Measurements from ENCODE around the gene UHRF2. TPM values are rescaled to one million over a fixed set of nuclear protein-coding genes. Genes with fewer than 3 reads are reported as not detected.

UHRF2 gene, protein sequence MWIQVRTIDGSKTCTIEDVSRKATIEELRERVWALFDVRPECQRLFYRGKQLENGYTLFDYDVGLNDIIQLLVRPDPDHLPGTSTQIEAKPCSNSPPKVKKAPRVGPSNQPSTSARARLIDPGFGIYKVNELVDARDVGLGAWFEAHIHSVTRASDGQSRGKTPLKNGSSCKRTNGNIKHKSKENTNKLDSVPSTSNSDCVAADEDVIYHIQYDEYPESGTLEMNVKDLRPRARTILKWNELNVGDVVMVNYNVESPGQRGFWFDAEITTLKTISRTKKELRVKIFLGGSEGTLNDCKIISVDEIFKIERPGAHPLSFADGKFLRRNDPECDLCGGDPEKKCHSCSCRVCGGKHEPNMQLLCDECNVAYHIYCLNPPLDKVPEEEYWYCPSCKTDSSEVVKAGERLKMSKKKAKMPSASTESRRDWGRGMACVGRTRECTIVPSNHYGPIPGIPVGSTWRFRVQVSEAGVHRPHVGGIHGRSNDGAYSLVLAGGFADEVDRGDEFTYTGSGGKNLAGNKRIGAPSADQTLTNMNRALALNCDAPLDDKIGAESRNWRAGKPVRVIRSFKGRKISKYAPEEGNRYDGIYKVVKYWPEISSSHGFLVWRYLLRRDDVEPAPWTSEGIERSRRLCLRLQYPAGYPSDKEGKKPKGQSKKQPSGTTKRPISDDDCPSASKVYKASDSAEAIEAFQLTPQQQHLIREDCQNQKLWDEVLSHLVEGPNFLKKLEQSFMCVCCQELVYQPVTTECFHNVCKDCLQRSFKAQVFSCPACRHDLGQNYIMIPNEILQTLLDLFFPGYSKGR
- 24.1 and 39.6 TPM in 2 replicates for polyA plus RNA-seq (2012; rRNA removed)
- 16.2 and 21.1 TPM in 2 replicates for polyA plus RNA-seq (2012; cell fraction: cytosol; rRNA removed)
- 62.0 and 95.8 TPM in 2 replicates for polyA plus RNA-seq (2012; cell fraction: nucleus; rRNA removed)

DNA sequence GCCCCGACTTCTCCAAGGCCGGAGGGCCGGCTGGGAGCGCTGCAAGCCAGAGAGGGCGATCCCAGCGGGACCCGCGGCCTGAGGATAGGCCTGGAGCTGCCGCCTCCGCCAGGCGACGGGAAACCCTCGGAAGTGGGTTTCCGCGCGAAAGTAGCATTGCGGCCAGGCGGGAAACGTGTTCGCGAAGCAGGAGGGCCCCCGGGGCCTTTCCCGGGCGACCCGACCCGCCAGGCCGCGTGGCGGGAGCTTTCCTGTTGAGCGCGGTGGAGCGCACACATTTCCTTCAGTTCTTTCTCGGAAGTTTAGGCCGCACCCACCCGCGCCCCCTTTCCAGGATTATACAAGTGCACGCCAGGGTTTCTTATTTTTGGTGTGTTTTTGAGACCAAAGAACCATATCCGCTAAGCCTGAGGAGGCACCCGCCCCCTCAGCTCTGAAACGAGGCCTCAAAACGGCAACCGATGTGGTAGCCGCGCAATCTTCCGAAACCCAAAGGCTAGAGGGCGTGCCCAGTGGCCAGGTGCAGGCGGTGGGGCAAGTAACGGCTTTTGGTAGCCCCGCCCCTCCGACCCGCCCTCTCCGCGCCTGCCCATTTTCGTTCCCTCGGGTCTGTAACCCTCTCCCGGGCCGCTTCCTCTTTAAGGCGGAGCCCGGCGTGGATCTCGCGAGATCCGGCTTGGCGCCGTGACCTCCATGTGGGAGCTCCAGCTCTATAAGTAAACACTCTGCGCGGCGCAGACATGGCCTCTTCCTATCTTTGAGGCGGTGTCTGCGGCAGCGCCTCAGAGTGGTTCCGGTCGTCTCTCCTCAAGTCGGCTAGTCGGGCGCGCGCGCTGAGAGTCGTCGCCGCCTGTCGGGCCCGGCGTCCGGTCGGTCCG, at the start of gene UHRF2:
UHRF2 (plus strand) TSS at position 713 of the 878 bp plus-strand sequence. CDS start 292 bp downstream, outside the sequence.
- H3K27ac ChIP-seq (ENCODE audit: low read depth in 2 of 2, low read length in 1 of 2) = peak within 1 kb of the TSS; percentile 73 to 77
- WGBS (ENCODE audit: low lambda C conversion rate) = 33% methylated on average over 37 of the region's 88 CpGs
- peaks cover 3 to 11% of the 10 kb centered on the region in 2 experiments for H3K36me3 ChIP-seq (replicated peaks in 1 of 2; ENCODE audit: control insufficient read depth in 1 of 2, insufficient read depth in 2 of 2, low read length in 1 of 2)
- H3K4me1 ChIP-seq (ENCODE audit: control insufficient read depth in 1 of 2, insufficient read depth in 2 of 2, low read depth in 1 of 2, low read length in 1 of 2) = peaks cover 8% of the 10 kb centered on the region in 2 experiments; a peak in 3 of 4 replicates
- H4K20me1 ChIP-seq (ENCODE audit: insufficient read depth) = peaks cover 33% of the 10 kb centered on the region
- H3K4me2 ChIP-seq = peak within 1 kb of the TSS; percentile 94
- CTCF ChIA-PET = interaction anchor here (0.9 to 2.5 kb wide), 6 partner anchors 10 to 155 kb away, joined by 3 to 10 read pairs (median 4); no protein-coding TSS in a partner anchor
- peak within 1 kb of the TSS; percentile 100 for H2AFZ ChIP-seq (ENCODE audit: low read depth)
- no peaks in the 10 kb centered on the region for H3K9me2 ChIP-seq
- POLR2A ChIA-PET = interaction anchor here (0.7 to 1.5 kb wide), 6 partner anchors 12 to 591 kb away, joined by 3 to 6 read pairs (median 4); a partner anchor contains a TSS
- H3K79me2 ChIP-seq (ENCODE audit: insufficient read depth) = peaks cover 47% of the 10 kb centered on the region
- H3K27me3 ChIP-seq (ENCODE audit: insufficient read depth) = no peaks in the 10 kb centered on the region
- no peaks in the 10 kb centered on the region for H3K9me3 ChIP-seq
- DNase-seq = peak; percentile 98
- peak within 1 kb of the TSS; percentile 95 for H3K9ac ChIP-seq
- H3K4me3 ChIP-seq (ENCODE audit: low read depth in 2 of 2, low read length in 1 of 2) = peak within 1 kb of the TSS; percentile 95 to 96
- H3F3A ChIP-seq (replicated peaks; ENCODE audit: insufficient read depth) = peaks cover 24% of the 10 kb centered on the region
- TF ChIP-seq, protein P1, sequence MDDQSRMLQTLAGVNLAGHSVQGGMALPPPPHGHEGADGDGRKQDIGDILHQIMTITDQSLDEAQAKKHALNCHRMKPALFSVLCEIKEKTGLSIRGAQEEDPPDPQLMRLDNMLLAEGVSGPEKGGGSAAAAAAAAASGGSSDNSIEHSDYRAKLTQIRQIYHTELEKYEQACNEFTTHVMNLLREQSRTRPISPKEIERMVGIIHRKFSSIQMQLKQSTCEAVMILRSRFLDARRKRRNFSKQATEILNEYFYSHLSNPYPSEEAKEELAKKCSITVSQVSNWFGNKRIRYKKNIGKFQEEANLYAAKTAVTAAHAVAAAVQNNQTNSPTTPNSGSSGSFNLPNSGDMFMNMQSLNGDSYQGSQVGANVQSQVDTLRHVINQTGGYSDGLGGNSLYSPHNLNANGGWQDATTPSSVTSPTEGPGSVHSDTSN (IDR thresholded peaks at IDR 0.05) = no peak
- no peak for TF ChIP-seq RXRA (IDR thresholded peaks at IDR 0.05; ENCODE audit: borderline replicate concordance, low read depth)
- TF ChIP-seq RFX5 (IDR thresholded peaks at IDR 0.05; ENCODE audit: low read length) = no peak
- TF ChIP-seq GABPA (IDR thresholded peaks at IDR 0.05; ENCODE audit: low read depth) = no peak
- peak; percentile 79 for TF ChIP-seq POLR2AphosphoS5 (IDR thresholded peaks at IDR 0.05; ENCODE audit: low read depth, low read length)
- no peak for TF ChIP-seq EZH2phosphoT487 (IDR thresholded peaks at IDR 0.05; ENCODE audit: borderline replicate concordance, low read depth)
- peak; percentile 82 for TF ChIP-seq TAF1 (IDR thresholded peaks at IDR 0.05; ENCODE audit: borderline replicate concordance, low read depth, low read length)
- TF ChIP-seq, protein P2, sequence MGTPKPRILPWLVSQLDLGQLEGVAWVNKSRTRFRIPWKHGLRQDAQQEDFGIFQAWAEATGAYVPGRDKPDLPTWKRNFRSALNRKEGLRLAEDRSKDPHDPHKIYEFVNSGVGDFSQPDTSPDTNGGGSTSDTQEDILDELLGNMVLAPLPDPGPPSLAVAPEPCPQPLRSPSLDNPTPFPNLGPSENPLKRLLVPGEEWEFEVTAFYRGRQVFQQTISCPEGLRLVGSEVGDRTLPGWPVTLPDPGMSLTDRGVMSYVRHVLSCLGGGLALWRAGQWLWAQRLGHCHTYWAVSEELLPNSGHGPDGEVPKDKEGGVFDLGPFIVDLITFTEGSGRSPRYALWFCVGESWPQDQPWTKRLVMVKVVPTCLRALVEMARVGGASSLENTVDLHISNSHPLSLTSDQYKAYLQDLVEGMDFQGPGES (IDR thresholded peaks at IDR 0.05; ENCODE audit: low read depth, low read length) = no peak
- TF ChIP-seq FOXM1 (IDR thresholded peaks at IDR 0.05; ENCODE audit: low read depth) = no peak
- no peak for TF ChIP-seq GATA2 (CRISPR knock-in tag; IDR thresholded peaks at IDR 0.05)
- no peak for TF ChIP-seq SMC3 (IDR thresholded peaks at IDR 0.05; ENCODE audit: low read depth, low read length)
- no peak for TF ChIP-seq NRF1 (IDR thresholded peaks at IDR 0.05; ENCODE audit: low read depth, low read length)
- TF ChIP-seq, protein P3, sequence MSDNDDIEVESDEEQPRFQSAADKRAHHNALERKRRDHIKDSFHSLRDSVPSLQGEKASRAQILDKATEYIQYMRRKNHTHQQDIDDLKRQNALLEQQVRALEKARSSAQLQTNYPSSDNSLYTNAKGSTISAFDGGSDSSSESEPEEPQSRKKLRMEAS (IDR thresholded peaks at IDR 0.05; ENCODE audit: low read depth) = peak; percentile 82; the same call in 1 of the 2 replicates
- no peak for TF ChIP-seq FOXJ3 (CRISPR knock-in tag; IDR thresholded peaks at IDR 0.05)
- TF ChIP-seq JUND (IDR thresholded peaks at IDR 0.05) = no peak
- TF ChIP-seq, protein P4, sequence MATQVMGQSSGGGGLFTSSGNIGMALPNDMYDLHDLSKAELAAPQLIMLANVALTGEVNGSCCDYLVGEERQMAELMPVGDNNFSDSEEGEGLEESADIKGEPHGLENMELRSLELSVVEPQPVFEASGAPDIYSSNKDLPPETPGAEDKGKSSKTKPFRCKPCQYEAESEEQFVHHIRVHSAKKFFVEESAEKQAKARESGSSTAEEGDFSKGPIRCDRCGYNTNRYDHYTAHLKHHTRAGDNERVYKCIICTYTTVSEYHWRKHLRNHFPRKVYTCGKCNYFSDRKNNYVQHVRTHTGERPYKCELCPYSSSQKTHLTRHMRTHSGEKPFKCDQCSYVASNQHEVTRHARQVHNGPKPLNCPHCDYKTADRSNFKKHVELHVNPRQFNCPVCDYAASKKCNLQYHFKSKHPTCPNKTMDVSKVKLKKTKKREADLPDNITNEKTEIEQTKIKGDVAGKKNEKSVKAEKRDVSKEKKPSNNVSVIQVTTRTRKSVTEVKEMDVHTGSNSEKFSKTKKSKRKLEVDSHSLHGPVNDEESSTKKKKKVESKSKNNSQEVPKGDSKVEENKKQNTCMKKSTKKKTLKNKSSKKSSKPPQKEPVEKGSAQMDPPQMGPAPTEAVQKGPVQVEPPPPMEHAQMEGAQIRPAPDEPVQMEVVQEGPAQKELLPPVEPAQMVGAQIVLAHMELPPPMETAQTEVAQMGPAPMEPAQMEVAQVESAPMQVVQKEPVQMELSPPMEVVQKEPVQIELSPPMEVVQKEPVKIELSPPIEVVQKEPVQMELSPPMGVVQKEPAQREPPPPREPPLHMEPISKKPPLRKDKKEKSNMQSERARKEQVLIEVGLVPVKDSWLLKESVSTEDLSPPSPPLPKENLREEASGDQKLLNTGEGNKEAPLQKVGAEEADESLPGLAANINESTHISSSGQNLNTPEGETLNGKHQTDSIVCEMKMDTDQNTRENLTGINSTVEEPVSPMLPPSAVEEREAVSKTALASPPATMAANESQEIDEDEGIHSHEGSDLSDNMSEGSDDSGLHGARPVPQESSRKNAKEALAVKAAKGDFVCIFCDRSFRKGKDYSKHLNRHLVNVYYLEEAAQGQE (IDR thresholded peaks at IDR 0.05; ENCODE audit: low read depth, low read length) = no peak; the same call in 1 of the 2 replicates
- TF ChIP-seq MEF2A (IDR thresholded peaks at IDR 0.05; ENCODE audit: borderline replicate concordance, low read depth) = no peak
- TF ChIP-seq NFIC (IDR thresholded peaks at IDR 0.05; ENCODE audit: borderline replicate concordance) = no peak
- TF ChIP-seq, protein P5, sequence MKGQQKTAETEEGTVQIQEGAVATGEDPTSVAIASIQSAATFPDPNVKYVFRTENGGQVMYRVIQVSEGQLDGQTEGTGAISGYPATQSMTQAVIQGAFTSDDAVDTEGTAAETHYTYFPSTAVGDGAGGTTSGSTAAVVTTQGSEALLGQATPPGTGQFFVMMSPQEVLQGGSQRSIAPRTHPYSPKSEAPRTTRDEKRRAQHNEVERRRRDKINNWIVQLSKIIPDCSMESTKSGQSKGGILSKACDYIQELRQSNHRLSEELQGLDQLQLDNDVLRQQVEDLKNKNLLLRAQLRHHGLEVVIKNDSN (IDR thresholded peaks at IDR 0.05; ENCODE audit: borderline replicate concordance, low read depth) = peak; percentile 32; the same call in 1 of the 2 replicates
- TF ChIP-seq FOSL2 (IDR thresholded peaks at IDR 0.05; ENCODE audit: borderline replicate concordance, low read depth) = no peak
- TF ChIP-seq TCF12 (IDR thresholded peaks at IDR 0.05) = no peak
- peak; percentile 100 for TF ChIP-seq CHD2 (IDR thresholded peaks at IDR 0.05; ENCODE audit: low read length, partially characterized antibody)
- 0 out of 2 replicates have a peak, but pooled peaks have one; percentile 12 for TF ChIP-seq RCOR1 (IDR thresholded peaks at IDR 0.05; ENCODE audit: low read length)

Measured in SK-N-SH (cell line).